Smooth muscle cell (in vitro differentiated cells): ENCODE data around the gene BIRC6. TPM values are rescaled to one million over a fixed set of nuclear protein-coding genes. Genes with fewer than 3 reads are reported as not detected.
A peak's percentile ranks its signal among the peaks of the same experiment; 100 is the strongest.

ENCODE experiments used
- DNase-seq: peaks from one replicate; lab custom pipeline; 2025; ENCODE audit not compliant: unreplicated experiment; lab: John Stamatoyannopoulos, UW
- H2AFZ ChIP-seq: fragments of 200-600 bp; sonication (generic); 2 replicates; pipeline ENCODE4 v1.6.0; 2016; ENCODE audit warnings: antibody characterized with exemption, low read depth, mild to moderate bottlenecking
- H3F3A ChIP-seq: fragments of 200-600 bp; sonication (generic); 2 replicates; pipeline ENCODE4 v1.6.0; 2017; ENCODE audit warnings: antibody characterized with exemption, low read depth
- H3K27ac ChIP-seq: fragments of 200-600 bp; sonication (generic); 2 replicates; pipeline ENCODE4 v1.5.1; 2016; ENCODE audit warnings: low read depth, mild to moderate bottlenecking
- H3K27me3 ChIP-seq: fragments of 200-600 bp; sonication (generic); 2 replicates; pipeline ENCODE4 v1.6.1; 2016; ENCODE audit warnings: low read depth, mild to moderate bottlenecking
- H3K36me3 ChIP-seq: fragments of 200-600 bp; sonication (generic); 2 replicates; pipeline ENCODE4 v1.5.1; 2016; ENCODE audit warnings: low read depth
- H3K4me1 ChIP-seq: fragments of 200-600 bp; sonication (generic); 2 replicates; pipeline ENCODE4 v1.5.1; 2016; ENCODE audit warnings: low read depth
- H3K4me2 ChIP-seq: fragments of 200-600 bp; sonication (generic); 2 replicates; pipeline ENCODE4 v1.6.0; 2016; ENCODE audit warnings: mild to moderate bottlenecking
- H3K4me3 ChIP-seq: fragments of 200-600 bp; sonication (generic); 2 replicates; pipeline ENCODE4 v1.5.1; 2016; ENCODE audit warnings: mild to moderate bottlenecking
- H3K79me2 ChIP-seq: fragments of 200-600 bp; sonication (generic); 2 replicates; pipeline ENCODE4 v1.6.0; 2016; ENCODE audit warnings: low read depth, mild to moderate bottlenecking
- H3K9ac ChIP-seq: fragments of 200-600 bp; sonication (generic); 2 replicates; pipeline ENCODE4 v1.6.0; 2016; ENCODE audit warnings: low read depth
- H3K9me3 ChIP-seq: fragments of 200-600 bp; sonication (generic); replicated peaks from 2 replicates; pipeline ENCODE4 v1.5.1; 2016; ENCODE audit warnings: low read depth
- H4K20me1 ChIP-seq: fragments of 200-600 bp; sonication (generic); 2 replicates; pipeline ENCODE4 v1.6.0; 2016; ENCODE audit warnings: low read depth
- WGBS: methylation state at CpG from one replicate; pipeline ENCODE4 v1.1.7; 2016; ENCODE audit warnings: low lambda C conversion rate; 5-methylcytosine and 5-hydroxymethylcytosine counted together
- polyA plus RNA-seq: library from polyadenylated mRNA; unstranded; fragments of >200 nt; fragmentation: Nextera tagmentation; extraction: Ambion mirVana; gene quantifications from 2 replicates; pipeline ENCODE4 v1.2.1, GENCODE V29; 2016
- total RNA-seq: library from RNA; depleted of rRNA; stranded (reverse); fragments of >200 nt; gene quantifications from 2 replicates; pipeline ENCODE4 v1.2.3, GENCODE V29; 2014
- TF ChIP-seq, protein P1 (sequence below): fragments of 200-600 bp; sonication (generic); IDR thresholded peaks from 2 replicates; pipeline ENCODE4 v1.5.1; 2017; ENCODE audit warnings: borderline replicate concordance, mild to moderate bottlenecking, antibody characterized with exemption; ENCODE audit not compliant: insufficient read depth, poor library complexity, severe bottlenecking

The BIRC6 gene
- total and polyA plus RNA-seq, 2 experiments from 2014 or later = 12.4 to 79.8 TPM

DNA sequence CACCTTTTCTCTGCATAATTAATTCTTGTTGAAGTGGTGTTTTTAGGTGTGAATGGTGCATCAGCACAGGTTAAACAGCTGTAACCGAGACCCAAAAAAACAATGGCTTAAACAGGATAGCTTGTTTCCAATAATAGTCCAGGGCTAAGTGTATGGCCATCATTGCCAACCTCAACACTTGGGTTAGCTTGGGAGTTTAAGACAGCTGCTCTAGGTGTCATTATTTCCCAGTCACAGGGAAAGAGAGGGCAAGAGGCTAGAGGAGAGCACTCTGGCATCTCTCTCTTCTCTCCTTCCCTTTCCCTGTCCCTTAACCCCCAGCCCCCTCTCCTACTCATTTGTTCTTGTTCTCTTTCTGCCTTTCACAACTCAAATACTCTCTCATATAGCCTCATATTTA is 21.1 kb downstream of the BIRC6 start:
- Histone ChIP-seq H3K4me1 (peaks cover 3% of the 10 kb centered on the region), H3F3A (peaks cover 6% of the 10 kb centered on the region), H3K27me3 (no peaks in the 10 kb centered on the region), H2AFZ (no peak overlapping the region), H3K36me3 (peaks cover 3% of the 10 kb centered on the region), H3K27ac (no peak overlapping the region), H3K4me2 (no peak overlapping the region), H3K79me2 (peaks cover 96% of the 10 kb centered on the region), H3K9ac (no peak overlapping the region), H4K20me1 (peaks cover 94% of the 10 kb centered on the region), H3K4me3 (no peak overlapping the region), H3K9me3 (no peaks in the 10 kb centered on the region)
- WGBS = 97% methylated on average over 1 of the region's 1 CpG
- DNase-seq = no peak
- TF ChIP-seq, protein P1, sequence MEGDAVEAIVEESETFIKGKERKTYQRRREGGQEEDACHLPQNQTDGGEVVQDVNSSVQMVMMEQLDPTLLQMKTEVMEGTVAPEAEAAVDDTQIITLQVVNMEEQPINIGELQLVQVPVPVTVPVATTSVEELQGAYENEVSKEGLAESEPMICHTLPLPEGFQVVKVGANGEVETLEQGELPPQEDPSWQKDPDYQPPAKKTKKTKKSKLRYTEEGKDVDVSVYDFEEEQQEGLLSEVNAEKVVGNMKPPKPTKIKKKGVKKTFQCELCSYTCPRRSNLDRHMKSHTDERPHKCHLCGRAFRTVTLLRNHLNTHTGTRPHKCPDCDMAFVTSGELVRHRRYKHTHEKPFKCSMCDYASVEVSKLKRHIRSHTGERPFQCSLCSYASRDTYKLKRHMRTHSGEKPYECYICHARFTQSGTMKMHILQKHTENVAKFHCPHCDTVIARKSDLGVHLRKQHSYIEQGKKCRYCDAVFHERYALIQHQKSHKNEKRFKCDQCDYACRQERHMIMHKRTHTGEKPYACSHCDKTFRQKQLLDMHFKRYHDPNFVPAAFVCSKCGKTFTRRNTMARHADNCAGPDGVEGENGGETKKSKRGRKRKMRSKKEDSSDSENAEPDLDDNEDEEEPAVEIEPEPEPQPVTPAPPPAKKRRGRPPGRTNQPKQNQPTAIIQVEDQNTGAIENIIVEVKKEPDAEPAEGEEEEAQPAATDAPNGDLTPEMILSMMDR = no peak

DNA sequence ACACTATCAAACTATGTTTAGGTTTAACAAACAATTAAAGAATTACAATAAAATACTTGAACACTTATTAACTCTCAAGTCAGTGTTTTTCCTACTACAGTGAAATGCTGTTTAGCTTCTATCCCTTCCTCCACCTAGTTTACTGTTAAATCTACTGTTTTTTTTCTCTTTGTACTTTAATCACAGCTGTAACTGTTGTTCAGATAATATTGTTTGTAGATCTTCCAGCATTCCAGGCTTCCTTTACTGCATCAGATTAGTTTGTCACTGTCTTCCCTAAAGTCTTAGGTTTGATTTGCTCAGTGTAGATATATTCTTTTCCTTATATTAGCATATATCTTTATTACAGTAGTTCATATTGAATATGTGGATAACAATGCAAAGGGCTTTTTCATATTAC is 22.5 kb downstream of the BIRC6 start:
- no peaks in the 10 kb centered on the region for H3K9me3 ChIP-seq
- H3K4me1 ChIP-seq = peaks cover 3% of the 10 kb centered on the region
- H3K9ac ChIP-seq = no peak overlapping the region
- peaks cover 3% of the 10 kb centered on the region for H3K36me3 ChIP-seq
- peak overlapping the region; percentile 6 for H3K27ac ChIP-seq
- peaks cover 96% of the 10 kb centered on the region for H3K79me2 ChIP-seq
- H3K27me3 ChIP-seq = no peaks in the 10 kb centered on the region
- H3K4me3 ChIP-seq = no peak overlapping the region
- H4K20me1 ChIP-seq = peaks cover 90% of the 10 kb centered on the region
- no peaks in the 10 kb centered on the region for H3F3A ChIP-seq
- no peak overlapping the region for H3K4me2 ChIP-seq
- DNase-seq = no peak
- TF ChIP-seq, protein P1 = no peak
- no peak overlapping the region for H2AFZ ChIP-seq

DNA sequence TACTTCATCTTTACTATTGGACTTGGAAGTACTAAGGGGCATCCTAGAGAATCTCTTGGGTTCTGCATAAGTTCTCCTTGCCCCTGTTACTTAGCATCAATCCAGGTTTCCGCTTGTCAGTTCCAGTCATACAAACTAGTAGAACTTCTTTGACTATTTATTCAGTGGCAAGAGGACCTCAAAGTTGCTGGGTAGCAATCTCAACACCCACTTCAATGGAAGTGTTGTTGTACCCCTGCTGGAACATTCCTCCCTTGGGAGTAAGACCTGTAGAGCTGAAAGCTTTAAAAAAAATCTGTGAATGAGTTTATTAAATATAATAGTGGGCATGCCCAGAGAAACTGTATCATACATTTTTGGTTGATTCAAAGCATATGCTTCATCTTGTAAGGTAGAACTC is 27.0 kb downstream of the BIRC6 start:
- TF ChIP-seq, protein P1 = no peak
- H3K79me2 ChIP-seq = peaks cover 91% of the 10 kb centered on the region
- H3K9ac ChIP-seq = no peak overlapping the region
- no peaks in the 10 kb centered on the region for H3F3A ChIP-seq
- no peak overlapping the region for H2AFZ ChIP-seq
- no peak overlapping the region for H3K4me3 ChIP-seq
- peaks cover 3% of the 10 kb centered on the region for H3K36me3 ChIP-seq
- no peaks in the 10 kb centered on the region for H3K27me3 ChIP-seq
- no peaks in the 10 kb centered on the region for H3K9me3 ChIP-seq
- peaks cover 86% of the 10 kb centered on the region for H4K20me1 ChIP-seq
- 100% methylated on average over 1 of the region's 1 CpG for WGBS
- no peak overlapping the region for H3K27ac ChIP-seq
- H3K4me1 ChIP-seq = no peaks in the 10 kb centered on the region
- no peak overlapping the region for H3K4me2 ChIP-seq
- DNase-seq = no peak

DNA sequence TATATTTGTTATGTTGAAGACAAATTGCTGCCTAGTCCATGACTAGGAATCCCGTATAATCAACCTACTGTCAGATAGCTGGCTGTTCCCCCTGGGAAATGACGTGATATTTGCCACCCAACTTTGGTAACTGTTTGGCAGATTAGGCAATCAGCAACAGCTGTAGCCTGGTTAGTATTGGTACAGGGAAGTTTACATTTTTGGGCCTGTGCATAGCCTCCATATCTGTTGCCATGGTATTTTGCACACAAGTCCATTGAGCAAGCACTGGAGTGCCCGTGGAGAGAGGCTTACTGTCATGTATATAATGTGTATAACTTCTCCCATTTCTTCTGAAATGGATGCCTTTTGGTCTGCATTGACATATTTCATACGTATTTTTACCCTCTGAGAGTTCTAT is 27.7 kb downstream of the BIRC6 start:
- Histone ChIP-seq H2AFZ (no peak overlapping the region), H3K4me1 (no peaks in the 10 kb centered on the region), H3F3A (no peaks in the 10 kb centered on the region), H3K79me2 (peaks cover 91% of the 10 kb centered on the region), H4K20me1 (peaks cover 81% of the 10 kb centered on the region), H3K27me3 (no peaks in the 10 kb centered on the region), H3K9me3 (no peaks in the 10 kb centered on the region), H3K9ac (no peak overlapping the region), H3K4me2 (no peak overlapping the region), H3K36me3 (peaks cover 3% of the 10 kb centered on the region), H3K27ac (no peak overlapping the region), H3K4me3 (no peak overlapping the region)
- TF ChIP-seq, protein P1 = no peak
- WGBS = 94% methylated on average over 4 of the region's 4 CpGs
- no peak for DNase-seq
